H1 (cell line): Measurements from ENCODE around the gene NPAS4. TPM values are rescaled to one million over a fixed set of nuclear protein-coding genes. Genes with fewer than 3 reads are reported as not detected.
A peak's percentile ranks its signal among the peaks of the same experiment; 100 is the strongest.

Experiments
- CTCF ChIA-PET: fragments of 300-600 bp; sonication (Branson Sonifier 250); formaldehyde crosslinking; loops from one replicate; lab custom pipeline; 2021; ENCODE audit not compliant: partially characterized antibody; lab: Charles Lee
- POLR2A ChIA-PET: fragments of 300-600 bp; sonication (Branson Sonifier 250); formaldehyde crosslinking; loops from one replicate; lab custom pipeline; 2021; ENCODE audit warnings: inconsistent platforms; ENCODE audit not compliant: partially characterized antibody; lab: Charles Lee
- DNase-seq, 2 experiments: peaks; one replicate each; pipeline versions ENCODE4 v3.0.0 to v3.0.0-alpha.2; 2010 to 2022; ENCODE audit warnings: low spot score in 2 of 2, low read depth in 1 of 2, mixed read lengths in 1 of 2
- FAIRE-seq: peaks from 2 replicates; lab custom pipeline; 2011; peaks lifted over from hg19 to GRCh38; lab: Jason Lieb, UNC
- H2AFZ ChIP-seq: 2 replicates; pipeline ENCODE4 v1.8.1; 2012; ENCODE audit warnings: low read length, inconsistent platforms
- H2AK5ac ChIP-seq: 2 replicates; pipeline ENCODE4 v1.6.1; 2013; ENCODE audit warnings: low read depth, low read length
- H2BK120ac ChIP-seq: replicated peaks from 2 replicates; pipeline ENCODE3; 2013; ENCODE audit warnings: low read depth, low read length, inconsistent platforms
- H2BK12ac ChIP-seq: 2 replicates; pipeline ENCODE4 v1.6.1; 2013; ENCODE audit warnings: low read depth, low read length
- H2BK15ac ChIP-seq: 2 replicates; pipeline ENCODE4 v1.6.1; 2013; ENCODE audit warnings: low read length
- H2BK20ac ChIP-seq: 2 replicates; pipeline ENCODE4 v1.6.1; 2013; ENCODE audit warnings: low read length
- H2BK5ac ChIP-seq: 2 replicates; pipeline ENCODE4 v1.6.1; 2013; ENCODE audit warnings: low read depth, low read length
- H3K14ac ChIP-seq: 2 replicates; pipeline ENCODE4 v1.6.1; 2013; ENCODE audit warnings: inconsistent platforms; ENCODE audit not compliant: insufficient read length
- H3K18ac ChIP-seq: 2 replicates; pipeline ENCODE4 v1.6.1; 2013; ENCODE audit warnings: low read length; ENCODE audit errors: extremely low read depth
- H3K23ac ChIP-seq: 2 replicates; pipeline ENCODE4 v1.6.1; 2013; ENCODE audit warnings: inconsistent platforms; ENCODE audit not compliant: insufficient read length
- H3K23me2 ChIP-seq: 2 replicates; pipeline ENCODE4 v1.6.1; 2013; ENCODE audit warnings: low read depth, low read length
- H3K27ac ChIP-seq: 2 replicates; pipeline ENCODE4 v1.6.1; 2011; ENCODE audit warnings: low read depth, low read length, inconsistent platforms
- H3K27me3 ChIP-seq, 4 experiments: replicated peaks in 1 of 4; 1 replicate in 1 of 4; 2 replicates in 3 of 4; pipeline versions ENCODE4 v1.6.1 to v1.8.1; 2011 to 2013; ENCODE audit warnings: low read length in 3 of 4, mild to moderate bottlenecking in 3 of 4, inconsistent platforms in 2 of 4, mixed read lengths in 2 of 4, moderate library complexity in 1 of 4; ENCODE audit not compliant: control insufficient read depth in 3 of 4, insufficient read depth in 3 of 4; ENCODE audit errors: extremely low read depth in 1 of 4
- H3K36me3 ChIP-seq, 4 experiments: 2 replicates each; pipeline versions ENCODE4 v1.6.1 to v1.8.1; 2011 to 2013; ENCODE audit warnings: mild to moderate bottlenecking in 4 of 4, low read length in 3 of 4, moderate library complexity in 2 of 4, control low read depth in 1 of 4, inconsistent platforms in 1 of 4; ENCODE audit not compliant: insufficient read depth in 4 of 4, control insufficient read depth in 2 of 4
- H3K4ac ChIP-seq: replicated peaks from 2 replicates; pipeline ENCODE3; 2013; ENCODE audit warnings: low read length, low read depth, mixed read lengths, inconsistent platforms; ENCODE audit not compliant: insufficient read length
- H3K4me1 ChIP-seq, 4 experiments: replicated peaks in 1 of 4; 1 replicate in 1 of 4; 2 replicates in 3 of 4; pipeline versions ENCODE4 v1.6.1 to v1.8.1; 2011 to 2013; ENCODE audit warnings: low read length in 3 of 4, inconsistent platforms in 2 of 4, mixed read lengths in 1 of 4; ENCODE audit not compliant: insufficient read depth in 4 of 4, control insufficient read depth in 3 of 4
- H3K4me2 ChIP-seq, 2 experiments: 2 replicates each; pipeline versions ENCODE4 v1.6.1 to v1.8.1; 2011 to 2013; ENCODE audit warnings: low read depth in 2 of 2, low read length in 2 of 2, control low read depth in 1 of 2, inconsistent platforms in 1 of 2, mild to moderate bottlenecking in 1 of 2; ENCODE audit not compliant: insufficient read depth in 1 of 2
- H3K4me3 ChIP-seq, 4 experiments: fragments of 200-600, 300-600 bp in 1 of 4; sonication (generic), shearing (Covaris generic), sonication (Bioruptor Twin) in 1 of 4; 2 replicates each; pipeline versions ENCODE4 v1.5.1 to v1.8.1; 2011 to 2016; ENCODE audit warnings: low read length in 4 of 4, low read depth in 3 of 4, control low read depth in 2 of 4, inconsistent platforms in 2 of 4, mild to moderate bottlenecking in 2 of 4, mixed read lengths in 1 of 4, moderate library complexity in 1 of 4; ENCODE audit not compliant: insufficient read depth in 2 of 4; ENCODE audit errors: extremely low read depth in 1 of 4
- H3K56ac ChIP-seq: replicated peaks from 2 replicates; pipeline ENCODE3; 2013; ENCODE audit warnings: low read depth, mild to moderate bottlenecking, mixed read lengths, low read length, inconsistent platforms; ENCODE audit not compliant: insufficient read length
- H3K79me1 ChIP-seq: 2 replicates; pipeline ENCODE4 v1.6.1; 2013; ENCODE audit warnings: low read depth, low read length, control low read depth
- H3K79me2 ChIP-seq, 2 experiments: 2 replicates each; pipeline versions ENCODE4 v1.6.1 to v1.8.1; 2012 to 2013; ENCODE audit warnings: low read length in 2 of 2, mild to moderate bottlenecking in 2 of 2, inconsistent platforms in 1 of 2; ENCODE audit not compliant: insufficient read depth in 2 of 2, control insufficient read depth in 1 of 2
- H3K9ac ChIP-seq, 4 experiments: replicated peaks in 1 of 4; 1 replicate in 1 of 4; 2 replicates in 3 of 4; pipeline versions ENCODE4 v1.6.1 to v1.8.1; 2011 to 2013; ENCODE audit warnings: low read depth in 3 of 4, low read length in 3 of 4, control low read depth in 2 of 4, mild to moderate bottlenecking in 2 of 4, moderate library complexity in 2 of 4, inconsistent platforms in 1 of 4; ENCODE audit errors: extremely low read depth in 1 of 4
- H3K9me3 ChIP-seq, 2 experiments: 2 replicates each; pipeline versions ENCODE4 v1.6.1 to v1.8.1; 2012 to 2013; ENCODE audit warnings: mild to moderate bottlenecking in 2 of 2, moderate library complexity in 2 of 2, control low read depth in 1 of 2, inconsistent platforms in 1 of 2, low read depth in 1 of 2, low read length in 1 of 2, mixed read lengths in 1 of 2; ENCODE audit not compliant: insufficient read depth in 2 of 2
- H4K20me1 ChIP-seq, 2 experiments: replicated peaks in 1 of 2; 2 replicates each; pipeline versions ENCODE3 to v1.8.1; 2011 to 2013; ENCODE audit warnings: inconsistent platforms in 2 of 2, low read length in 2 of 2, mild to moderate bottlenecking in 1 of 2; ENCODE audit not compliant: insufficient read depth in 2 of 2, control insufficient read depth in 1 of 2
- H4K5ac ChIP-seq: 2 replicates; pipeline ENCODE4 v1.6.1; 2013; ENCODE audit warnings: low read length, low read depth, mixed read lengths, inconsistent platforms; ENCODE audit not compliant: insufficient read length
- H4K8ac ChIP-seq: 2 replicates; pipeline ENCODE4 v1.8.0; 2013; ENCODE audit warnings: mild to moderate bottlenecking, moderate library complexity, low read length, inconsistent platforms; ENCODE audit not compliant: insufficient read depth; ENCODE audit errors: extremely low read depth
- H4K91ac ChIP-seq: replicated peaks from 2 replicates; pipeline ENCODE3; 2013; ENCODE audit warnings: low read length, mixed read lengths, inconsistent platforms; ENCODE audit not compliant: insufficient read length
- GABPA ChIP-seq: IDR thresholded peaks from 2 replicates; pipeline ENCODE4 v1.6.1; 2011; ENCODE audit warnings: mild to moderate bottlenecking, low read length, moderate library complexity, borderline replicate concordance; ENCODE audit not compliant: insufficient read depth
- POLR2A ChIP-seq, 2 experiments: IDR thresholded peaks; 1 replicate in 1 of 2; 2 replicates in 1 of 2; pipeline ENCODE4 v1.6.1; 2011; ENCODE audit warnings: low read depth in 2 of 2, low read length in 2 of 2, mild to moderate bottlenecking in 2 of 2; ENCODE audit errors: control extremely low read depth in 1 of 2
- POLR2AphosphoS5 ChIP-seq: IDR thresholded peaks from 2 replicates; pipeline ENCODE4 v1.6.1; 2011; ENCODE audit warnings: low read depth, low read length
- RBBP5 ChIP-seq: IDR thresholded peaks from 2 replicates; pipeline ENCODE4 v1.7.1; 2012; ENCODE audit warnings: low read depth, mild to moderate bottlenecking, inconsistent platforms, low read length, moderate library complexity, borderline replicate concordance
- RFX5 ChIP-seq: IDR thresholded peaks from 2 replicates; pipeline ENCODE4 v1.6.1; 2011; ENCODE audit warnings: low read depth, low read length, improper control_type of control experiment, borderline replicate concordance
- SIN3A ChIP-seq, 2 experiments: IDR thresholded peaks in 1 of 2; conservative IDR thresholded peaks in 1 of 2; 2 replicates each; pipeline ENCODE4 v1.6.1; 2011 to 2012; ENCODE audit warnings: low read length in 2 of 2, improper control_type of control experiment in 1 of 2, low read depth in 1 of 2, mild to moderate bottlenecking in 1 of 2
- SP1 ChIP-seq: IDR thresholded peaks from 2 replicates; pipeline ENCODE4 v1.6.1; 2011; ENCODE audit warnings: low read depth, low read length
- SRF ChIP-seq: IDR thresholded peaks from 2 replicates; pipeline ENCODE4 v1.6.1; 2011; ENCODE audit warnings: mild to moderate bottlenecking, low read depth, low read length, moderate library complexity
- TAF7 ChIP-seq: optimal IDR thresholded peaks from 2 replicates; pipeline ENCODE3; 2011; ENCODE audit warnings: low read depth, mild to moderate bottlenecking, inconsistent platforms, low read length, moderate library complexity, borderline replicate concordance
- TEAD4 ChIP-seq: IDR thresholded peaks from 2 replicates; pipeline ENCODE4 v1.6.1; 2012; ENCODE audit warnings: low read depth, low read length, inconsistent platforms, mixed read lengths
- WGBS, 2 experiments: shearing (Covaris generic) in 1 of 2; methylation state at CpG; one replicate each; pipeline versions ENCODE4 v1.1.6 to v1.1.7; 2013 to 2015; ENCODE audit warnings: low lambda C conversion rate in 2 of 2, mixed read lengths in 2 of 2, inconsistent platforms in 1 of 2, low coverage in 1 of 2, missing lambda C conversion rate in 1 of 2; ENCODE audit not compliant: insufficient replicate concordance in 2 of 2, insufficient coverage in 1 of 2, insufficient read length in 1 of 2; ENCODE audit errors: extremely low coverage in 1 of 2, missing lambda C conversion rate in 1 of 2; 5-methylcytosine and 5-hydroxymethylcytosine counted together
- polyA plus RNA-seq, 7 experiments: library from polyadenylated mRNA; depleted of rRNA in 3 of 7; stranded (reverse) in 5 of 7; unstranded in 2 of 7; fragments of >200 nt in 5 of 7; fragments of 200-250 nt in 2 of 7; gene quantifications; 1 replicate in 5 of 7; 2 replicates in 1 of 7; 4 replicates in 1 of 7; pipeline versions ENCODE4 v1.2.1 to v1.2.3, GENCODE V29; 2011 to 2013; ENCODE audit warnings: missing spikeins in 2 of 7, mixed read lengths in 2 of 7
- total RNA-seq: library from RNA; stranded (reverse); fragmentation: NEBNext Ultra II Directional; extraction: Animal tissue kit (Norgen Biotek cat#: 25700); gene quantifications from 2 replicates; pipeline ENCODE4 v1.2.1, GENCODE V29; 2021

NPAS4 gene
- total and polyA plus RNA-seq, 2 of the 8 experiments (the other 6 are each of a cell fraction or from before 2014, with no cell fraction given), result 0.73 to 0.99 TPM

- H3K9me3 ChIP-seq, result no peaks in the 10 kb centered on the region
- peak; percentile 91 for FAIRE-seq
- H3K18ac ChIP-seq, result peak overlapping the region; percentile 73
- H3K79me2 ChIP-seq, result no peaks in the 10 kb centered on the region
- H3K79me1 ChIP-seq, result no peaks in the 10 kb centered on the region
- peaks cover 3 to 7% of the 10 kb centered on the region in 2 experiments for H4K20me1 ChIP-seq
- H2AFZ ChIP-seq, result peak overlapping the region; percentile 52; the same call in 1 of the 2 replicates
- H2BK12ac ChIP-seq, result peak overlapping the region; percentile 60; the same call in 1 of the 2 replicates
- H3K27me3 ChIP-seq, result peaks cover 2 to 11% (median 7%) of the 10 kb centered on the region in 4 experiments
- no peaks in the 10 kb centered on the region for H3K36me3 ChIP-seq
- ChIA-PET CTCF (interaction anchor here (0.6 to 13.2 kb wide), 11 partner anchors 7 to 383 kb away, joined by 3 to 259 read pairs (median 3); partner anchors contain the start of genes MRPL11, NPAS4 and RBM4B), POLR2A (interaction anchor here (1.0 to 7.7 kb wide), 8 partner anchors 8 to 224 kb away, joined by 3 to 78 read pairs (median 4); partner anchors contain the start of genes DPP3, MRPL11, NPAS4 and RBM4)
- H2AK5ac ChIP-seq, result no peak overlapping the region
- peak overlapping the region in 3 of 4 experiments; percentile 20 to 46 (median 24); a peak in 2 of 7 replicates for H3K9ac ChIP-seq
- peak overlapping the region; percentile 73 for H4K5ac ChIP-seq
- DNase-seq, result peak in 1 of 2 experiments; percentile 29
- WGBS, 2 experiments, result 46% methylated on average over 12 of the region's 12 CpGs; no CpG with 5 or more reads in 1 of the 2 experiments
- peak in 1 of 2 experiments; percentile 81; a peak in 2 of 3 replicates for TF ChIP-seq POLR2A (IDR thresholded peaks at IDR 0.05; ENCODE audit: control extremely low read depth in 1 of 2, low read depth in 2 of 2, low read length in 2 of 2)
- no peak for TF ChIP-seq SRF
- TF ChIP-seq POLR2AphosphoS5, result peak; percentile 29
- TF ChIP-seq GABPA, result no peak
- TF ChIP-seq SIN3A (conservative IDR thresholded peaks at IDR 0.05 in 1 of 2, IDR thresholded peaks at IDR 0.05 in 1 of 2; ENCODE audit: low read depth in 1 of 2, low read length in 2 of 2), result 0 out of 4 replicates have a peak, but pooled peaks have one; percentile 31 to 42
- TF ChIP-seq RFX5, result no peak
- TF ChIP-seq SP1, result peak; percentile 77
- TF ChIP-seq TAF7, result peak; percentile 12
- TF ChIP-seq TEAD4, result peak; percentile 94
- TF ChIP-seq RBBP5, result peak; percentile 70; the same call in 1 of the 2 replicates
- H2BK120ac ChIP-seq, result no peak overlapping the region
- peak overlapping the region; percentile 61 to 69 for H3K4me2 ChIP-seq
- H3K23ac ChIP-seq, result no peak overlapping the region
- H2BK5ac ChIP-seq, result peak overlapping the region; percentile 49
- peak overlapping the region; percentile 0; the same call in 1 of the 2 replicates for H2BK20ac ChIP-seq
- H3K23me2 ChIP-seq, result no peaks in the 10 kb centered on the region; the same call in 1 of the 2 replicates
- peak overlapping the region; percentile 81 for H3K27ac ChIP-seq
- no peak overlapping the region for H3K14ac ChIP-seq
- peaks cover 11 to 40% (median 27%) of the 10 kb centered on the region in 4 experiments for H3K4me1 ChIP-seq
- peak overlapping the region in 3 of 4 experiments; percentile 18 to 45 (median 21); a peak in 4 of 8 replicates for H3K4me3 ChIP-seq
- H4K8ac ChIP-seq, result peak overlapping the region; percentile 15; the same call in 1 of the 2 replicates
- no peak overlapping the region for H3K4ac ChIP-seq
- H2BK15ac ChIP-seq, result 0 out of 2 replicates have a peak overlapping the region, but pooled peaks have one; percentile 0
- peak overlapping the region; percentile 86 for H4K91ac ChIP-seq
- H3K56ac ChIP-seq, result no peak overlapping the region
These were observed 6.5 kb upstream of the NPAS4 start for GRCh38 chr11:66414120-66414934.
